Stimulated activated naive CD8-positive, alpha-beta T cell treated with anti-CD3 and anti-CD28 coated beads, Interleukin-15, Interleukin-2, amounts not matched to agents 100 U/mL and 50 U/mL, for 24 hours (primary cell): Measurements from ENCODE around the gene IL1RAPL2.
"Not testable (repeated sequence)": the region's sequence is repeated elsewhere in the genome, so short reads cannot be mapped to it uniquely, and the experiment has no call there.

Experiments used
- ATAC-seq: fragments of 150-1000 bp; cut with Tn5 transposase; one replicate; pipeline ENCODE4 v1.10.0; 2021
- DNase-seq: peaks from one replicate; pipeline ENCODE4 v3.0.0; 2021

Gene IL1RAPL2

GRCh38 chrX:104854188-104854587 is 288.2 kb downstream of the IL1RAPL2 start:
- DNase-seq, result no peak
- ATAC-seq, result peak; percentile 40

GRCh38 chrX:104854790-104855340 is 288.9 kb downstream of the IL1RAPL2 start:
- ATAC-seq, result no peak
- no peak for DNase-seq

DNA sequence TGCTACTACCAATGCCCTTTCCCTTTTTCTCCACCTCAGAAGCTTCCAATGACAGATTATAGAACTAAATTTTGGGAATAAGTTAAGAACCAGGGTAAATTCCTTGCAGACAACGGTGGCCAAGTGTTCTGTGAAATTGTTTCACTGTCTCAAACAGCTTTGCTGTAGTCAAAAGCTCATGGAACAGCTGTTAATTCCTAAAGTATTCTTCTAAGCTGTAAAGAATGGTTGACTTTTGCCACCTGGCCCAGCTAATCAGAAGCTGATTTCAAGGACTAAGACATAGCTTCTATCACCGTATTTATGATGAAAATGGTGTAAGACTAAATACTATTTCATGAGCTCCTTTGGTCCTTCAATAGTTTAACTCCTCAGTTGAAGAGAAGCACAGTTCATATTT is 297.5 kb downstream of the IL1RAPL2 start:
- no peak for ATAC-seq
- DNase-seq, result no peak

DNA sequence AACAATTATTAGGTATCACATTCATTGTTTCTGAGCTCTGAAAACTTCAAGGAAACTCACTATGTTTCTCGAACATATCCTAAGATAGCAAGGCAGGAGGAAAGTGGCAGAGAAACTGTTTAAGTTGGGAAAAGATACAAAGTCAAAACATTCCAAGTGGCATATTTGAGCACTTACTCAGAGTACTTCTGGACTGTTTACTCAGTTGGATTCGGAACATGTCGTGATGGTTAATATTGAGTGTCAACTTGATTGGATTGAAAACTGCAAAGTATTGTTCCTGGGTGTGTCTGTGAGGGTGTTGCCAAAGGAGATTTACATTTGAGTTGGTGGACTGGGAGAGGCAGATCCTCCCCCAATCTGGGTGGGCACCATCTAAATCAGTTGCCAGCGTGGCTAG is 298.3 kb downstream of the IL1RAPL2 start:
- ATAC-seq, result no peak
- DNase-seq, result no peak

- ATAC-seq (no peak), DNase-seq (no peak)
Measured at GRCh38 chrX:104877504-104877903, 311.5 kb downstream of the IL1RAPL2 start.

DNA sequence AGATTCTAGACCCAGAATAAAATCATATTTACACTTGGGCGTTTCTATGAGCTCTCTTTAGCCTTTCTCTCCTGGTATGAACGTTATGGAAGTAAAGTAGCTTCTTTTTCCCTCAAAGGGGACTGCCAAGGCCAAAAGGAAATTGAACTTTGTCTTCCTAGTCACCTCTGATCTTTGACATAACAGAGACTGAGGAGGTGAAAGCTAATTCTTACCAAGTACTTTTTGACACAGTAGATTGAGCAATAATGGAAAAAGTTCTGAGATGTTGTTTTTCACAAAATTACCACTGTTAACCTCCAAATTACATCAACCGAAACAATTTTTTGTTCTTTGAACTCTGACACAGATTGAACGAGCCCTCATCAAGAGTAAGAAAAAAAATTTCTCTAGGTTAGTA is 336.1 kb downstream of the IL1RAPL2 start:
- no peak for ATAC-seq
- no peak for DNase-seq

DNA sequence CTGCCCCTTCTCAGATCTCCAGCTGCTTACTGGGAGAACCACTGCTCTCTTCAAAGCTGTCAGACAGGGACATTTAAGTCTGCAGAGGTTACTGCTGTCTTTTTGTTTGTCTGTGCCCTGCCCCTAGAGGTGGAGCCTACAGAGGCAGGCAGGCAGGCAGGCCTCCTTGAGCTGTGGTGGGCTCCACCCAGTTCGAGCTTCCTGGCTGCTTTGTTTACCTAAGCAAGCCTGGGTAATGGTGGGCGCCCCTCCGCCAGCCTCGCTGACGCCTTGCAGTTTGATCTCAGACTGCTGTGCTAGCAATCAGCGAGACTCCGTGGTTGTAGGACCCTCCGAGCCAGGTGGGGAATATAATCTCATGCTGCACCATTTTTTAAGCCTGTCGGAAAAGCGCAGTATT is 343.7 kb downstream of the IL1RAPL2 start:
- DNase-seq, ATAC-seq: not testable (repeated sequence)

DNA sequence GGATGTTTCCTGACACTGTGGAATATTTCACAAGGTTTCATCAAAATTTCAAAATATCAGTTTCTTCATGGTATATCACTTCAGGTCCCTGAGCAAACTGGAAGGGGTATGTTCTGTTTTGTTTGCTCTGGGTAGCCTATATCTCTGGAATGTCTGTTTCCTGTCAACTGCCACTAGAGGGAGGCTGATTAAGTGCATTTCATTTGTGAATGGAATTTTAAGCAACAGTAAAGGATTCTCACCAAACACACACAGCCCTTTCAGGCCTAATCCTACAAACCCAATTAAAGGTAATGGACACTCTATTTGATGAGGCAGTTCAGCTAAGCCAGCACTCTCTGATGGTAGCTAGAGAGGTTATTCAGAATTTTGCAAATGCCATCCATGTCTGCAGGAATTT is 347.3 kb downstream of the IL1RAPL2 start:
- no peak for ATAC-seq
- DNase-seq, result no peak

- not testable (repeated sequence) for ATAC-seq, DNase-seq
Measured at GRCh38 chrX:104914686-104915085, 348.7 kb downstream of the IL1RAPL2 start.

GRCh38 chrX:104918122-104918521 is 352.1 kb downstream of the IL1RAPL2 start:
- ATAC-seq, result no peak
- no peak for DNase-seq

DNA sequence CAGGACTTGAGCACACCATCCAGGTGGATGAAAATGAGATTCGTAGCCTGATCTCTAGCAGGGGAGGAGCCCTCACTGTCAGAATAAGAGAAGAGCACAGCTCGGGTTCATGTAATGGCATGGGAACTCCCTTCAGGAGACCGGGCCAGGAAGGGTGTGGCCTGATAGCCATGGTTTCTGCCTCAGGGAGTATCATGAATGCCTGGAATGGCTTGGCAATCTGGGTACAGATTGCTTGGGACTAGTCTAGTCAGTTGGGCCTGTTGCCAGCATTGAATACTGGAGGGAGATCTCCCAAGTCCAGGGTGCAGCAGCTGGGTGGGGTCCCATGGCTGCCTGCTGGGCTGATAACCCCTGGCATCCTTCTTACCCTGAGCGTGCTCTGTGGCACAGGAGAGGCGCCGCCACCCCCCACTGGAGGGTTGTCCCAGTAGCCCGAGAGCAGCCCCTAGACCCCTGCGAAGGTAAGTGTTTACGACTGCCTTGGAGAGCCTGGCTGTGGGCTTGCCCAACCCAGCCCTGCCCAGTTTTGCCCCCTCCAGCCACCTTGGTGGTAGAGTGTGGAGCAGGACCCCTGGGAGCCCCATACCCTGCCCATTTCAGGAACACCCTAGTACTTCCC is 355.7 kb downstream of the IL1RAPL2 start:
- DNase-seq (no peak), ATAC-seq (no peak)

DNA sequence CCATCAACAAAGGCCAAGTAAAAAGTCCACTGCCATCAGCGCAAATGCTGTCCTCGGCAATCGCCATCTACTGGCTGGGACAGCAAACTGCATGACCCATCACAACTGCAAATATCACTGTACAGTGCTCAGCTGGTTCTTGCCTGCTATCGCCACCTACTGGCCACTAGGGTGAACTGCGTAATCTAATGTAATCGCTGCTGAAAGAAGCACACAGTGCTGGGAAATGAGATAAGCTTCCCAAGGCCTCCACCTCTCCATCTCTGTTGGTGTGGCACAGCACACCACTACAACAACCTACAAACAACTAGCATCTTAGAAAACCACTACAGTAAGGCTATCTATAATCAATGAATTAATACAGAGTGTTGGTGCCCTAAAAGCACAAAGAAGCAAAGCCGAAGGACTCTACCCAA is 356.2 kb downstream of the IL1RAPL2 start:
- ATAC-seq (peak; percentile 97), DNase-seq (peak; percentile 62)

DNA sequence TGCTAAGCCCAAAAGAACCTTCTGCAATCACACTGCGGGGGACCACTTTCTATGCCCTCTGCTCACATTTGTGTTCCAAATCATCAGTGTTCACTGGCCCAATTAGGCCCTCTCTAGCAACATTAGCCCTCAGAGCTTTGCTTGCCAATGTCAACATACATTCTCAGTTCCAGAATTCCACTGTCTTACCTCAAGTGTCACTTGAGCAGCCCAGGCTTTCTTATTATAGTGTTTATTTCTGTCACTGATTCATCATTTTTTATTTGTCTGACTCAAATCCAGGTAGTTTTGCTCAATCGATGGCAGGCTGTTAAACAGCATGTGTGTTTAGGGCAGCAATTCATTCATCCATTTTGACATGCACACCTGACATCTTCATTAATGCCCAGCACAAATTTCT is 363.3 kb downstream of the IL1RAPL2 start:
- DNase-seq (no peak), ATAC-seq (no peak)

DNA sequence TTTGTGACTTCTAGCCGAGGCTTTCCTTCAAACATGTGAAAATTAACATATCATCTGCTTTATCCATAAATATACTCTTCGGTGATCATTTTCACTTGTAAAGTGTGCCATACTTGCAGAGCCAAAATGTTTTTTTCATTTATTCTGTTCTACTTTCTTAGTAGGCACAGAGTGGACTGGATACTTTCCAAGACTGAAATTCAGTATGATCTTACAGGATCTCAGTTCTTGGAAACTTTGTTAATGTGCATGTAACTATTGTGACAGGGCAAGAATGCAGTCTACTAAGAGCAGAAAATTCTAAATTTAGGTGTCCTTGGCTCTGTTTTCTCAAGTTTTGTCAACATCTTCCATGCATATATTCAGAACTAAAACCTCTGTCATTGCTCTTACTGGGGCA is 369.6 kb downstream of the IL1RAPL2 start:
- DNase-seq, result no peak
- ATAC-seq, result no peak

- DNase-seq (no peak), ATAC-seq (no peak)
Measured at GRCh38 chrX:104953251-104953650, 387.3 kb downstream of the IL1RAPL2 start.

- ATAC-seq (no peak), DNase-seq (no peak)
Measured at GRCh38 chrX:104961926-104962325, 395.9 kb downstream of the IL1RAPL2 start.

DNA sequence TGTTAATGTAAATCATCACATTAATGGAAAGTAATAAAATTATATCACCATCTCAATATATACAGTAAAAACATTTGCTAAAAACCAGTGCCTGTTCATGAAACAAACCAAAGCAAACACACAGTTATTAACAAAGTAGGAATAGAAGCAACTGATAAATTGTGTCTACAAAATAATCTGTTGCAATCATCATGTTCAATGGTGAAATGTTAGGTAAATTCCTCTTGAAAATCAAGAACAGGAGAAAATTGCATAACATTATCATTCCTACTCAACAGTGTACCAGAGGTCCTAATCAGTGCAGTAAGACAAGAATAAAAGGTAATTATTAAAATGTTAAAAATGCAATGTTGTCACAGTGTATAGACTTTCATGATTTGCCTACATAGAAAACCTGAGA is 402.2 kb downstream of the IL1RAPL2 start:
- ATAC-seq (no peak), DNase-seq (no peak)

- ATAC-seq (no peak), DNase-seq (no peak)
Measured at GRCh38 chrX:104972737-104973136, 406.7 kb downstream of the IL1RAPL2 start.

DNA sequence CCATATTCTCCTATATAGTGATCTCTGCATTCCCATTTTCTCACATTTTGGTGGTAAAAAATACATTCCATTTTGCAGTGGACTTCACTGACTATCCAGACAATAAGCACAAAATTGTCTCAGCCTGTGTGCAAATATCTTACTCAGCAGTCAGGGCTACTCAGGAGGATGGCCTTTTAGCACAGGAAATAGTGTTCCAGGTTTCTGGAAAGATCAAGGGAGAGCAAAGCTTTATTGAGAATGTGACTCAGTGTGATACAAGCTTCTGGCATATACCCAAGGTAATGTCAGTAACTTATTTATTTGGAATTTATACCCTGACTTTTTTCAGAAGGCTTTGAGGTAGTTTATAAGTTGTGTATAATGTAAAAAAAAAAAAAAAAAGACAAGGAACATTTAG is 421.1 kb downstream of the IL1RAPL2 start:
- ATAC-seq, result no peak
- DNase-seq, result no peak

- ATAC-seq, result no peak
Measured at GRCh38 chrX:104988038-104988437, 422.0 kb downstream of the IL1RAPL2 start.

GRCh38 chrX:104995546-104995945 is 429.5 kb downstream of the IL1RAPL2 start:
- DNase-seq (no peak), ATAC-seq (no peak)

More at GRCh38 chrX:104988038-104988437, 422.0 kb downstream of the IL1RAPL2 start:
- DNase-seq, result no peak

GRCh38 chrX:105006103-105006502 is 440.1 kb downstream of the IL1RAPL2 start:
- DNase-seq (no peak), ATAC-seq (no peak)

- ATAC-seq (no peak), DNase-seq (no peak)
Measured at GRCh38 chrX:105006996-105007395, 441.0 kb downstream of the IL1RAPL2 start.

- DNase-seq, result no peak
- no peak for ATAC-seq
Measured at GRCh38 chrX:105013719-105014118, 447.7 kb downstream of the IL1RAPL2 start.
